Body of pancreas (tissue), 4 donors: Measurements from ENCODE around the gene CAMTA1. TPM values are rescaled to one million over a fixed set of nuclear protein-coding genes. Genes with fewer than 3 reads are reported as not detected.

Experiments used
- ATAC-seq: fragments of 150-250 bp; one replicate; pipeline ENCODE4 v1.9.1; 2016
- DNase-seq, 4 donors: peaks; one replicate each; pipeline ENCODE4 v3.0.0-alpha.2; 2019
- H3K27ac ChIP-seq, 4 donors: fragments of 200-600 bp; sonication (generic); 1 replicate in 3 of 4; 2 replicates in 1 of 4; pipeline versions ENCODE4 v1.5.1 to v1.6.1; 2016 to 2019; ENCODE audit warnings: mild to moderate bottlenecking in 1 of 4, mixed read lengths in 1 of 4, moderate library complexity in 1 of 4
- H3K27me3 ChIP-seq, 2 donors: fragments of 200-600 bp; sonication (generic); one replicate each; pipeline ENCODE4 v1.6.0; 2016; ENCODE audit warnings: mild to moderate bottlenecking in 1 of 2
- H3K36me3 ChIP-seq, 2 donors: fragments of 200-600 bp; sonication (generic); replicated peaks in 1 of 2; 2 replicates each; pipeline ENCODE4 v1.5.1; 2016; ENCODE audit warnings: low read depth in 2 of 2; ENCODE audit not compliant: insufficient read depth in 1 of 2
- H3K4me1 ChIP-seq: fragments of 200-600 bp; sonication (generic); one replicate; pipeline ENCODE4 v1.6.0; 2016
- H3K4me3 ChIP-seq, 2 donors: fragments of 200-600 bp; sonication (generic); 1 replicate in 1 of 2; 2 replicates in 1 of 2; pipeline ENCODE4 v1.5.1; 2016 to 2019
- H3K9me3 ChIP-seq, 3 donors: fragments of 200-600 bp; sonication (generic); 1 replicate in 2 of 3; 2 replicates in 1 of 3; pipeline ENCODE4 v1.5.1; 2016
- POLR2A ChIP-seq, 3 donors: fragments of 450-650 bp; IDR thresholded peaks; one replicate each; pipeline ENCODE4 v1.6.1; 2016; ENCODE audit warnings: antibody characterized with exemption in 3 of 3, mild to moderate bottlenecking in 2 of 3
- WGBS, 2 donors: methylation state at CpG; one replicate each; pipeline ENCODE4 v1.1.5; 2017; 5-methylcytosine and 5-hydroxymethylcytosine counted together
- intact Hi-C: fragments of 100-400 bp; cut with DNase I; formaldehyde crosslinking; loops from one replicate; pipeline ENCODE4 v1.15.1; 2023
- total RNA-seq, 2 donors: library from RNA; depleted of rRNA; stranded (reverse); fragments of >200 nt; gene quantifications; one replicate each; pipeline ENCODE4 v1.1.0, GENCODE V29; 2016
- TF ChIP-seq, protein P1 (sequence below), 7 experiments: fragments of 450-650 bp in 4 of 7; fragments of 200-600 bp in 3 of 7; sonication (generic) in 3 of 7; IDR thresholded peaks; one replicate each; pipeline ENCODE4 v1.5.1; 2016 to 2019; ENCODE audit warnings: antibody characterized with exemption in 7 of 7

CAMTA1 gene
- total RNA-seq, 2 donors from 2014 or later = 36.3 to 59.7 TPM

- Histone ChIP-seq H3K9me3 (no peaks in the 10 kb centered on the region), H3K27me3 (no peaks in the 10 kb centered on the region), H3K36me3 (no peaks in the 10 kb centered on the region), H3K27ac (no peak overlapping the region), H3K4me3 (no peak overlapping the region), H3K4me1 (no peaks in the 10 kb centered on the region)
- 61 to 68% methylated on average over 1 of the region's 1 CpG for WGBS, 2 donors
- TF ChIP-seq, protein P1, sequence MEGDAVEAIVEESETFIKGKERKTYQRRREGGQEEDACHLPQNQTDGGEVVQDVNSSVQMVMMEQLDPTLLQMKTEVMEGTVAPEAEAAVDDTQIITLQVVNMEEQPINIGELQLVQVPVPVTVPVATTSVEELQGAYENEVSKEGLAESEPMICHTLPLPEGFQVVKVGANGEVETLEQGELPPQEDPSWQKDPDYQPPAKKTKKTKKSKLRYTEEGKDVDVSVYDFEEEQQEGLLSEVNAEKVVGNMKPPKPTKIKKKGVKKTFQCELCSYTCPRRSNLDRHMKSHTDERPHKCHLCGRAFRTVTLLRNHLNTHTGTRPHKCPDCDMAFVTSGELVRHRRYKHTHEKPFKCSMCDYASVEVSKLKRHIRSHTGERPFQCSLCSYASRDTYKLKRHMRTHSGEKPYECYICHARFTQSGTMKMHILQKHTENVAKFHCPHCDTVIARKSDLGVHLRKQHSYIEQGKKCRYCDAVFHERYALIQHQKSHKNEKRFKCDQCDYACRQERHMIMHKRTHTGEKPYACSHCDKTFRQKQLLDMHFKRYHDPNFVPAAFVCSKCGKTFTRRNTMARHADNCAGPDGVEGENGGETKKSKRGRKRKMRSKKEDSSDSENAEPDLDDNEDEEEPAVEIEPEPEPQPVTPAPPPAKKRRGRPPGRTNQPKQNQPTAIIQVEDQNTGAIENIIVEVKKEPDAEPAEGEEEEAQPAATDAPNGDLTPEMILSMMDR (IDR thresholded peaks at IDR 0.05) = no peak
- TF ChIP-seq POLR2A (IDR thresholded peaks at IDR 0.05) = no peak
- intact Hi-C loops = no loop called here
- ATAC-seq = no peak
- no peak for DNase-seq
Observed at GRCh38 chr1:7399514-7400125, 614.4 kb downstream of the CAMTA1 start.

GRCh38 chr1:7400566-7400965 is 615.3 kb downstream of the CAMTA1 start:
- Histone ChIP-seq H3K27me3 (no peaks in the 10 kb centered on the region), H3K4me1 (no peaks in the 10 kb centered on the region), H3K9me3 (no peaks in the 10 kb centered on the region), H3K4me3 (no peak overlapping the region), H3K36me3 (no peaks in the 10 kb centered on the region), H3K27ac (no peak overlapping the region)
- WGBS, 2 donors = 67 to 69% methylated on average over 1 of the region's 1 CpG
- intact Hi-C loops = no loop called here
- no peak for ATAC-seq
- no peak for DNase-seq
- TF ChIP-seq, protein P1 (IDR thresholded peaks at IDR 0.05) = no peak
- no peak for TF ChIP-seq POLR2A (IDR thresholded peaks at IDR 0.05)

DNA sequence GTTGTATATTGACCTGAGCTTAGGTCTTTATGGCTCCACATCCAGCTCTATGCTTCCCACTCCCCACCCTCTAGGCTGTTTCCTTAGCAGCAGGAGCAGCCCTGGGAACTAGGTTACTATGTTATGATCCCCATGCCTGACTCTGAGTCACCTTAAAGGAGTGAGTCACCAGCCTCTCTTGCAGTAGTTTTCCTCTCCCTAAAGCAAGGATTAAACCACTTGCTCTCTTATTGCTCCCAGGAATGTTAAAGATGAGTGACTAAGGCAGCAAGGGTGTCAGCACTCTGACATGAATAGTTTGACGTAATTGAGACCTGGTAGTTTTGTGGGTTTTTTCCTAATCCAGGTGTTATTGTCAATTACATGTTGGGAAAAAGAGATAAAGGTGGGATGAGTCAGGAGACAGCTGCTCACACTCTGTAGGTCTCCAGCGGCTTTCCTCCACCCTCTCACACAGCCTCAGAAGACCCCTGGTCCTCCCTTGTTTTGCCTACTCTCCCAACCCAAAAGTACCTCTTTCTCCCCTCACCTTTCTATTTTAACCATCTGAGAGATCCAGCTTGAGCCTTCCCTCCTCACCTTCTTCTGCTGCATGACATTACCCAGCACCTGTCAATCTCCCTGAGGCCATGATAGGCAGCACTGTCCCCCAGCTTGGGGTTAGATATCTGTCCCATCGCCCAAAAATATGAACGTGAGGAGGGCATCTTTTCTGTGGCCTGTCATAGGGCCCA is 616.7 kb downstream of the CAMTA1 start:
- Histone ChIP-seq H3K4me1 (no peaks in the 10 kb centered on the region), H3K27ac (no peak overlapping the region), H3K27me3 (no peaks in the 10 kb centered on the region), H3K36me3 (no peaks in the 10 kb centered on the region), H3K9me3 (no peaks in the 10 kb centered on the region), H3K4me3 (no peak overlapping the region)
- intact Hi-C loops = no loop called here
- no peak for TF ChIP-seq POLR2A (IDR thresholded peaks at IDR 0.05)
- DNase-seq (peak in 1 of 4 donors; percentile 28), ATAC-seq (no peak)
- WGBS, 2 donors = 70 to 71% methylated on average over 4 of the region's 4 CpGs

GRCh38 chr1:7402548-7402850 is 617.2 kb downstream of the CAMTA1 start:
- H3K4me1 ChIP-seq = no peaks in the 10 kb centered on the region
- H3K36me3 ChIP-seq = no peaks in the 10 kb centered on the region
- no peaks in the 10 kb centered on the region for H3K27me3 ChIP-seq
- H3K9me3 ChIP-seq = no peaks in the 10 kb centered on the region
- ATAC-seq = no peak
- intact Hi-C loops = no loop called here
- TF ChIP-seq POLR2A (IDR thresholded peaks at IDR 0.05) = no peak
- TF ChIP-seq, protein P1 (IDR thresholded peaks at IDR 0.05) = no peak
- no peak overlapping the region for H3K27ac ChIP-seq
- H3K4me3 ChIP-seq = no peak overlapping the region
- 72 to 89% methylated on average over 2 of the region's 2 CpGs for WGBS, 2 donors
- DNase-seq = no peak

DNA sequence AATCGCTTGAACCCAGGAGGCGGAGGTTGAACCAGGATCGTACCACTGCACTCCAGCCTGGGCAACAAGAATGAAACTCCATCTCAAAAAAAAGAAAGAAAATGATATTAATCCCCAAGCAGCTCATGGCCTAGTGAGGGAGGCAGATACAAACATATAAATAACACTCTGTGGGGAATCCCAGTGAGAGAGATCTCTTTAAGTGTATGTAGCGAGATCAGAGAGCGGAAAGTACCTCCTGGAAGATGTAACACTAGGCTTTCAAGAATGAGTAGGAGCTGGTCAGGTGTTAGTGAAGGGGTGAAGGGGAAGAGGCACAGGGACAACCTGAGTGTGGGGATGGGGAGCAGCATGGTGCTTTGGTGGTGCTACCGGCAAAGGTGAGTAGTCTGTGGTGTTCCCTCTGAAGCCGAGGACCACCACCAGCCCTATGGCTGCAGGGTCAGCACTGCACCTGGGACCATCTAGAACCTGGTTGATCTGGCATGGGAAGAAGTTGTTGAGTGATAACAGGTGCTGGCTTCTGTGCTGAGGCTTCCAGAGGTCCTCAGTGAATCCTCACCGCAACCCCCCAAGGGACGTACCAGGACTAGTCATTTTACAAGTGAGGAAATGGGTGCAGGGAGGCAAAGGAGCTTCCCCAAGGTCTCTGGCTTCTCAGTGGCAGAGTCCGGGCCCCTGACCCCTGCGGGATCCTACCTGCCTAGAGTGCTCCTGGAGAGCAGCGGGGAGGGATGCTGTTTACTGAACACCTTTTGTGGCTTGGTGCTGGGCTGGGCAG is 618.2 kb downstream of the CAMTA1 start:
- intact Hi-C loops = no loop called here
- WGBS, 2 donors = 94 to 96% methylated on average over 6 to 12 of the region's 12 CpGs
- DNase-seq (no peak), ATAC-seq (no peak)
- Histone ChIP-seq H3K27me3 (no peaks in the 10 kb centered on the region), H3K4me1 (no peaks in the 10 kb centered on the region), H3K36me3 (no peaks in the 10 kb centered on the region), H3K9me3 (no peaks in the 10 kb centered on the region), H3K27ac (no peak overlapping the region), H3K4me3 (no peak overlapping the region)
- TF ChIP-seq, protein P1 (IDR thresholded peaks at IDR 0.05) = no peak
- no peak for TF ChIP-seq POLR2A (IDR thresholded peaks at IDR 0.05)
